ENCODE data around the gene ENTPD6. TPM values are rescaled to one million over a fixed set of nuclear protein-coding genes. Genes with fewer than 3 reads are reported as not detected.

The ENTPD6 gene
- total RNA-seq, 4 donors from 2014 or later, result 26.5 to 48.4 (median 40.2) TPM

DNA sequence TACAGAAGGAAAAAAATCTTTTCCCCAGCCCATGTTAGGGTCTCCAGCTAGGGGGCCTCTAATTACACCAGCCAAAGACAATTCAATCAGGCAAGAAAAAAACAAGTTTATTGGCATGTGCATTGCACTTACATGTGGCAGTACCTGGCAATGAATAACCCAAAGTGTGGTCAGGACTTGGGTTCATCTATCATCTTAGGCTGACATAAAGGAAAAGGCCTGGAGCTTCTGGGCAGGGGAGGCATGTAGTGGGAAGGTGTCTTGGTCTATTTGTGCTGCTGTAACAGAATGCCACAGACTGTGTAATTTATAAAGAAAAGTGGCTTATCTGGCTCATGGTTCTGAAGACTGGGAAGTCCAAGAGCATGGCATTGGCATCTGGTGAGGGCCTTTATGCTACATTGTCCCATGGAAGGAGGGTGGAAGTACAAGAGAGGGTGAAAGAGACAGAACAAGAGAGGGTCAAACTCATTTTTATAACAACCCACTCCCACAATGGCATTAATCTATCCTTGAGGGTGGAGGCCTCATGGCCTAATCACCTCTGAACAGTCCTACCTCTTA lies 48.0 kb downstream of the ENTPD6 start:
- Histone ChIP-seq H3K27ac (no peak overlapping the region), H3K27me3 (no peaks in the 10 kb centered on the region), H3K36me3 (no peaks in the 10 kb centered on the region), H3K4me1 (peaks cover 8 to 34% (median 10%) of the 10 kb centered on the region in 3 donors), H3K9me3 (no peaks in the 10 kb centered on the region), H3K4me3 (no peak overlapping the region)
- TF ChIP-seq, protein P1, sequence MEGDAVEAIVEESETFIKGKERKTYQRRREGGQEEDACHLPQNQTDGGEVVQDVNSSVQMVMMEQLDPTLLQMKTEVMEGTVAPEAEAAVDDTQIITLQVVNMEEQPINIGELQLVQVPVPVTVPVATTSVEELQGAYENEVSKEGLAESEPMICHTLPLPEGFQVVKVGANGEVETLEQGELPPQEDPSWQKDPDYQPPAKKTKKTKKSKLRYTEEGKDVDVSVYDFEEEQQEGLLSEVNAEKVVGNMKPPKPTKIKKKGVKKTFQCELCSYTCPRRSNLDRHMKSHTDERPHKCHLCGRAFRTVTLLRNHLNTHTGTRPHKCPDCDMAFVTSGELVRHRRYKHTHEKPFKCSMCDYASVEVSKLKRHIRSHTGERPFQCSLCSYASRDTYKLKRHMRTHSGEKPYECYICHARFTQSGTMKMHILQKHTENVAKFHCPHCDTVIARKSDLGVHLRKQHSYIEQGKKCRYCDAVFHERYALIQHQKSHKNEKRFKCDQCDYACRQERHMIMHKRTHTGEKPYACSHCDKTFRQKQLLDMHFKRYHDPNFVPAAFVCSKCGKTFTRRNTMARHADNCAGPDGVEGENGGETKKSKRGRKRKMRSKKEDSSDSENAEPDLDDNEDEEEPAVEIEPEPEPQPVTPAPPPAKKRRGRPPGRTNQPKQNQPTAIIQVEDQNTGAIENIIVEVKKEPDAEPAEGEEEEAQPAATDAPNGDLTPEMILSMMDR (IDR thresholded peaks at IDR 0.05), result no peak
- TF ChIP-seq POLR2A (IDR thresholded peaks at IDR 0.05), result no peak
- intact Hi-C loops (cut with DNase I), result no loop called here
- no peak for DNase-seq

GRCh38 chr20:25244976-25245375 lies 49.5 kb downstream of the ENTPD6 start:
- Histone ChIP-seq H3K4me1 (peaks cover 9 to 34% (median 15%) of the 10 kb centered on the region in 3 donors), H3K9me3 (no peaks in the 10 kb centered on the region), H3K36me3 (no peaks in the 10 kb centered on the region), H3K27me3 (no peaks in the 10 kb centered on the region), H3K4me3 (no peak overlapping the region), H3K27ac (no peak overlapping the region)
- WGBS, 2 donors, result 96 to 97% methylated on average over 5 of the region's 5 CpGs
- DNase-seq, result no peak
- TF ChIP-seq POLR2A (IDR thresholded peaks at IDR 0.05), result no peak
- TF ChIP-seq, protein P1 (IDR thresholded peaks at IDR 0.05), result no peak
- intact Hi-C loops (cut with DNase I), result no loop called here

GRCh38 chr20:25245461-25245860 lies 49.9 kb downstream of the ENTPD6 start:
- no peak overlapping the region for H3K4me3 ChIP-seq
- no peak for DNase-seq
- H3K27ac ChIP-seq, result no peak overlapping the region
- no peak for TF ChIP-seq POLR2A (IDR thresholded peaks at IDR 0.05)
- TF ChIP-seq, protein P1 (IDR thresholded peaks at IDR 0.05), result no peak
- H3K36me3 ChIP-seq, result no peaks in the 10 kb centered on the region
- peaks cover 9 to 39% (median 17%) of the 10 kb centered on the region in 3 donors for H3K4me1 ChIP-seq
- 92 to 100% methylated on average over 1 of the region's 1 CpG for WGBS, 2 donors
- intact Hi-C loops (cut with DNase I), result no loop called here
- no peaks in the 10 kb centered on the region for H3K9me3 ChIP-seq
- H3K27me3 ChIP-seq, result no peaks in the 10 kb centered on the region

- H3K27me3 ChIP-seq, result no peaks in the 10 kb centered on the region
- TF ChIP-seq POLR2A (IDR thresholded peaks at IDR 0.05), result no peak
- TF ChIP-seq, protein P1 (IDR thresholded peaks at IDR 0.05), result no peak
- no peak for DNase-seq
- H3K27ac ChIP-seq, result peak overlapping the region; percentile 91 to 97 (median 95)
- H3K4me3 ChIP-seq, result peak overlapping the region in 2 of 4 donors; percentile 87 to 96
- H3K9me3 ChIP-seq, result no peaks in the 10 kb centered on the region
- 56 to 88% methylated on average over 5 to 8 of the region's 9 CpGs for WGBS, 2 donors
- peaks cover 9 to 49% (median 22%) of the 10 kb centered on the region in 3 donors for H3K4me1 ChIP-seq
- H3K36me3 ChIP-seq, result peaks cover 0 to 4% (median 0%) of the 10 kb centered on the region in 3 donors
- intact Hi-C loops (cut with DNase I), result no loop called here
Observed at GRCh38 chr20:25246182-25246999, 50.9 kb downstream of the ENTPD6 start.

DNA sequence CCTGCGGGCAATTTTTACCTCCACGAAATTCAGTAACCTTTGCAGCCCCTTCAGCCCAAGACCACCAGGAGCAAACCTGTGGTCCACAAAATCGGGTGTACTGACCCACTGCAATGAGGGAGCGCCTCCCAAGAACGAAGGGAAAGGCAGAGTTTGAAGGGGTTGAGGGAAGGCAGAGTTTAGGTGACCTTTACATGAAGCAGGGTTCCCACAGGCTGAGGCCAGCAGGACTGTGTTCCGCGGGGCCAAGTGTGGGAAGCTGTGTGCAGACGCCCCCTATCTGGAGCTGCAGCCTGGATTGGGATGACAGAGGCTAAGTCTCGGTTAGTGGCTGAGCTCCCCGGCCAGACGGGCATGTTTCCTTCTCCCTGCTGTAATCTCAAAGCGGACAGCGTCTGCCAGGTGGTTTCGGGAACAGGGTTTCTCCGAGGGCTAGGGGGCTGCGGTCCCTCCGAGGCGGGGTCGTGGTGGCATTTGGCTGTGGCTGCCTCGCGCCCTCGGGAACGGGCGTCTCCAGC lies 51.5 kb downstream of the ENTPD6 start:
- peak overlapping the region; percentile 87 to 96 (median 92) for H3K4me3 ChIP-seq
- H3K27me3 ChIP-seq, result no peaks in the 10 kb centered on the region
- TF ChIP-seq, protein P1 (IDR thresholded peaks at IDR 0.05), result peak in 4 of 6 experiments; percentile 16 to 47 (median 39)
- no peak for TF ChIP-seq POLR2A (IDR thresholded peaks at IDR 0.05)
- H3K4me1 ChIP-seq, result peaks cover 9 to 55% (median 26%) of the 10 kb centered on the region in 3 donors
- H3K36me3 ChIP-seq, result peaks cover 0 to 5% (median 0%) of the 10 kb centered on the region in 3 donors
- intact Hi-C loops (cut with DNase I), result no loop called here
- WGBS, 2 donors, result 0 to 15% methylated on average over 13 to 19 of the region's 24 CpGs
- DNase-seq, result no peak
- peak overlapping the region; percentile 91 to 97 (median 95) for H3K27ac ChIP-seq
- H3K9me3 ChIP-seq, result no peaks in the 10 kb centered on the region

Measured in esophagus squamous epithelium (tissue), 5 donors.